ENCODE measurements around the gene COL2A1.

DNA sequence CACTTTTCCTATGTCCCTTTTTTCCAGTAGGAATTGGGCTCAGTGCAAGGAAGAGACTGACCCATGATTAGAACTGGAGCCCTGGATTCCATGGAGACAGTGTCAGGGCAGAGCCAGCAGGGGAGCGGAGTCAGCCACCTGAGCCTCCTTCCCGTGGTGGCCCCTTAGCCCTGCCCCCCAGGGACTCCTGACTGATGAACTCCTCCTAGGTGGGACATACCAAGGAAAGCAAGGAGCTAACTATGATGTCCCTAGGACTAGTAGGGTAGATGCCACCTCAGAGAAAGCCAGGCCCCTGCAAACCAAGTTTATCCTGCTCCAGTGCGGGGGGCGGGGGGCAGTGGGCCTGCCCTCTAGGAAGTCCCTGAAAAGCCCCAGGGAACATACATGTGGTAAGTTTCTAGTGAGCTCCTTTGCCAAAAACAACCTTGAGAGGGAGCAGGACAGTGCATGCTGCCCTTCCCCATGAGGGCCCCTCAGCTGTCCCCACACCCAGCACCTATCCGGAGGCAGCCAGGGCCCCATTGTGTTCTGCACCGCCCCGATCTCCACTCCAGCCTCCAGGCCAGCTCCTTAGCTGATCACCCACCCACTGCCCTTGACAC, 6.2 kb upstream of the COL2A1 start:
- TF ChIP-seq POLR2A (IDR thresholded peaks at IDR 0.05) (no peak), CTCF (IDR thresholded peaks at IDR 0.05) (no peak)
